ENCODE data around the gene PRKCB.
"Not testable (repeated sequence)": the region's sequence is repeated elsewhere in the genome, so short reads cannot be mapped to it uniquely, and the experiment has no call there.

PRKCB gene

GRCh38 chr16:24013054-24013636 is 177.4 kb downstream of the PRKCB start:
- DNase-seq = no peak

- DNase-seq = no peak
Measured at GRCh38 chr16:24013864-24014645, 178.3 kb downstream of the PRKCB start.

GRCh38 chr16:24014955-24015354 is 179.2 kb downstream of the PRKCB start:
- not testable (repeated sequence) for DNase-seq

GRCh38 chr16:24015923-24016322 is 180.1 kb downstream of the PRKCB start:
- DNase-seq = no peak

- DNase-seq = no peak
Measured at GRCh38 chr16:24018485-24018884, 182.7 kb downstream of the PRKCB start.

GRCh38 chr16:24022797-24023196 is 187.0 kb downstream of the PRKCB start:
- no peak for DNase-seq

GRCh38 chr16:24023621-24024020 is 187.8 kb downstream of the PRKCB start:
- no peak for DNase-seq

- no peak for DNase-seq
Measured at GRCh38 chr16:24024971-24025370, 189.2 kb downstream of the PRKCB start.

- DNase-seq = no peak
Measured at GRCh38 chr16:24027466-24027865, 191.7 kb downstream of the PRKCB start.

GRCh38 chr16:24029841-24030240 is 194.1 kb downstream of the PRKCB start:
- not testable (repeated sequence) for DNase-seq

GRCh38 chr16:24035127-24035842 is 199.5 kb downstream of the PRKCB start:
- no peak for DNase-seq

GRCh38 chr16:24036038-24036543 is 200.3 kb downstream of the PRKCB start:
- no peak for DNase-seq

- no peak for DNase-seq
Measured at GRCh38 chr16:24036614-24037013, 200.8 kb downstream of the PRKCB start.

GRCh38 chr16:24037335-24037734 is 201.6 kb downstream of the PRKCB start:
- no peak for DNase-seq

GRCh38 chr16:24041834-24042631 is 206.2 kb downstream of the PRKCB start:
- DNase-seq = peak; percentile 52

GRCh38 chr16:24044467-24044866 is 208.7 kb downstream of the PRKCB start:
- no peak for DNase-seq

GRCh38 chr16:24045641-24046040 is 209.9 kb downstream of the PRKCB start:
- peak; percentile 36 for DNase-seq

GRCh38 chr16:24046442-24046841 is 210.7 kb downstream of the PRKCB start:
- no peak for DNase-seq

GRCh38 chr16:24049113-24049512 is 213.3 kb downstream of the PRKCB start:
- no peak for DNase-seq

- DNase-seq = no peak
Measured at GRCh38 chr16:24051125-24051524, 215.3 kb downstream of the PRKCB start.

- DNase-seq = no peak
Measured at GRCh38 chr16:24052329-24053098, 216.7 kb downstream of the PRKCB start.
